ENCODE measurements around the gene SLC7A6. TPM values are rescaled to one million over a fixed set of nuclear protein-coding genes. Genes with fewer than 3 reads are reported as not detected.
"Not testable (repeated sequence)": the region's sequence is repeated elsewhere in the genome, so short reads cannot be mapped to it uniquely, and the experiment has no call there.

SLC7A6 gene
- total RNA-seq, 1 donor from 2014 or later: 11.6 TPM

GRCh38 chr16:68287276-68288251 lies 23.2 kb downstream of the SLC7A6 start:
- Mint-ChIP-seq H3K9me3 (ENCODE audit: low read depth) (no peaks in the 10 kb centered on the region), H3K4me1 (ENCODE audit: low read depth) (peaks cover 2% of the 10 kb centered on the region), H3K4me3 (ENCODE audit: low read depth) (no peak overlapping the region), H3K27ac (no peak overlapping the region), H3K36me3 (ENCODE audit: insufficient read depth) (peaks cover 2% of the 10 kb centered on the region), H3K27me3 (no peaks in the 10 kb centered on the region)
- no peak for TF ChIP-seq CTCF (IDR thresholded peaks at IDR 0.05; ENCODE audit: unreplicated experiment)
- no peak for DNase-seq (ENCODE audit: low spot score, unreplicated experiment)

GRCh38 chr16:68288252-68288650 lies 23.9 kb downstream of the SLC7A6 start:
- Mint-ChIP-seq H3K36me3 (ENCODE audit: insufficient read depth) (peaks cover 2% of the 10 kb centered on the region), H3K27me3 (no peaks in the 10 kb centered on the region), H3K4me3 (ENCODE audit: low read depth) (no peak overlapping the region), H3K9me3 (ENCODE audit: low read depth) (no peaks in the 10 kb centered on the region), H3K27ac (no peak overlapping the region), H3K4me1 (ENCODE audit: low read depth) (peaks cover 2% of the 10 kb centered on the region)
- no peak for TF ChIP-seq CTCF (IDR thresholded peaks at IDR 0.05; ENCODE audit: unreplicated experiment)
- DNase-seq (ENCODE audit: low spot score, unreplicated experiment): no peak

DNA sequence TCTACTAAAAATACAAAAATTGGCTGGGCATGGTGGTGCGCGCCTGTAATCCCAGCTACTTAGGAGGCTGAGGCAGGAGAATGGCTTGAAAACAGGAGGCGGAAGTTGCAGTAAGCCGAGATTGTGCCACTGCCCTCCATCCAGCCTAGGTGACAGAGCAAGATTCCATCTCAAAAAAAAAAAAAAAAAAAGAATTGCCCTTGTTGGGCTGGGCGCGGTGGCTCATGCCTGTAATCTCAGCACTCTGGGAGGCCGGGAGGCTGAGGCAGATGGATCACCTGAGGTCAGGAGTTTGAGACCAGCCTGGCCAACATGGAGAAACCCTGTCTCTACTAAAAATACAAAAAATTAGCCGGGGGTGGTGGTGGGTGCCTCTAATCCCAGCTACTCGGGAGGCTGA lies 24.5 kb downstream of the SLC7A6 start:
- not testable (repeated sequence) for H3K4me3 Mint-ChIP-seq (ENCODE audit: low read depth); DNase-seq (ENCODE audit: low spot score, unreplicated experiment); H3K4me1 Mint-ChIP-seq (ENCODE audit: low read depth); H3K36me3 Mint-ChIP-seq (ENCODE audit: insufficient read depth); H3K27ac Mint-ChIP-seq; H3K9me3 Mint-ChIP-seq (ENCODE audit: low read depth); H3K27me3 Mint-ChIP-seq

GRCh38 chr16:68289202-68289601 lies 24.9 kb downstream of the SLC7A6 start:
- Mint-ChIP-seq H3K36me3 (ENCODE audit: insufficient read depth) (peaks cover 3% of the 10 kb centered on the region), H3K4me3 (ENCODE audit: low read depth) (no peak overlapping the region), H3K27ac (no peak overlapping the region), H3K27me3 (no peaks in the 10 kb centered on the region), H3K4me1 (ENCODE audit: low read depth) (peaks cover 2% of the 10 kb centered on the region), H3K9me3 (ENCODE audit: low read depth) (no peaks in the 10 kb centered on the region)
- no peak for TF ChIP-seq CTCF (IDR thresholded peaks at IDR 0.05; ENCODE audit: unreplicated experiment)
- no peak for DNase-seq (ENCODE audit: low spot score, unreplicated experiment)

GRCh38 chr16:68289621-68290329 lies 25.4 kb downstream of the SLC7A6 start:
- Mint-ChIP-seq H3K9me3 (ENCODE audit: low read depth) (no peaks in the 10 kb centered on the region), H3K4me1 (ENCODE audit: low read depth) (peaks cover 2% of the 10 kb centered on the region), H3K36me3 (ENCODE audit: insufficient read depth) (peaks cover 4% of the 10 kb centered on the region), H3K27me3 (no peaks in the 10 kb centered on the region), H3K27ac (no peak overlapping the region), H3K4me3 (ENCODE audit: low read depth) (no peak overlapping the region)
- TF ChIP-seq CTCF (IDR thresholded peaks at IDR 0.05; ENCODE audit: unreplicated experiment): no peak
- no peak for DNase-seq (ENCODE audit: low spot score, unreplicated experiment)
